Measurements from ENCODE around the gene CDK14. TPM values are rescaled to one million over a fixed set of nuclear protein-coding genes. Genes with fewer than 3 reads are reported as not detected.

The CDK14 gene
- total and polyA plus RNA-seq, 10 of the 15 experiments (the other 5 are each of a cell fraction or from before 2014, with no cell fraction given), result 6.5 to 61.3 (median 24.2) TPM

- no peak for TF ChIP-seq PAX8 (IDR thresholded peaks at IDR 0.05)
These were observed 21.8 kb upstream of the CDK14 start (continued) for GRCh38 chr7:90574146-90574819.

- DNase-seq (ENCODE audit: low read depth, low spot score), result no peak
- no peak for ATAC-seq
- Histone ChIP-seq H3K9me3 (replicated peaks; ENCODE audit: control insufficient read depth, insufficient read depth, low read length) (no peaks in the 10 kb centered on the region), H3K4me3 (no peak overlapping the region), H3K4me2 (ENCODE audit: control insufficient read depth, insufficient read depth) (no peak overlapping the region), H3K4me1 (ENCODE audit: control insufficient read depth, insufficient read depth, low read length) (no peaks in the 10 kb centered on the region), H3K36me3 (ENCODE audit: control insufficient read depth in 2 of 2, insufficient read depth in 2 of 2, low read length in 1 of 2) (no peaks in the 10 kb centered on the region), H3K27me3 (replicated peaks in 1 of 2; ENCODE audit: control insufficient read depth in 2 of 2, insufficient read depth in 2 of 2, low read length in 1 of 2) (no peaks in the 10 kb centered on the region), H3K79me2 (ENCODE audit: control insufficient read depth, insufficient read depth, low read length) (no peaks in the 10 kb centered on the region), H3K27ac (ENCODE audit: control insufficient read depth, insufficient read depth) (no peak overlapping the region), H4K20me1 (ENCODE audit: control insufficient read depth, insufficient read depth) (no peaks in the 10 kb centered on the region), H2AFZ (ENCODE audit: control insufficient read depth, low read depth, low read length) (no peak overlapping the region), H3K9ac (ENCODE audit: control insufficient read depth, insufficient read depth, low read length) (no peak overlapping the region)
- RAD21 ChIA-PET (ENCODE audit: unreplicated experiment), result no interaction called here
- in situ Hi-C loops (cut with MboI), result no loop called here
- POLR2A ChIA-PET, result no interaction called here
- SMC1A ChIA-PET (ENCODE audit: uncharacterized antibody, unreplicated experiment), result no interaction called here
- intact Hi-C loops (cut with micrococcal nuclease; ENCODE audit: unreplicated experiment), result no loop called here
- no TSS peak for BruUV-seq (replicated peaks)
- WGBS (ENCODE audit: insufficient coverage, insufficient replicate concordance, low lambda C conversion rate, missing lambda C conversion rate), result 94% methylated on average over 1 of the region's 1 CpG
- no peak for FAIRE-seq
- CTCF ChIA-PET, result interaction anchor here (0.7 to 1.3 kb wide), 2 partner anchors 43 to 54 kb away, joined by 3 read pairs; no protein-coding TSS in a partner anchor
- TF ChIP-seq SMAD1 (IDR thresholded peaks at IDR 0.05; ENCODE audit: low read depth, partially characterized antibody) (no peak), CTCF (IDR thresholded peaks at IDR 0.05 in 2 of 3, conservative IDR thresholded peaks at IDR 0.05 in 1 of 3; ENCODE audit: control insufficient read depth in 2 of 3, extremely low read depth in 1 of 3, insufficient read depth in 1 of 3, low read depth in 3 of 3, low read length in 3 of 3) (no peak), RAD21 (IDR thresholded peaks at IDR 0.05; ENCODE audit: insufficient read depth, low read depth, low read length) (no peak), ZNF217 (IDR thresholded peaks at IDR 0.05) (no peak), ATF7 (IDR thresholded peaks at IDR 0.05; ENCODE audit: low read depth) (no peak), USF2 (IDR thresholded peaks at IDR 0.05; ENCODE audit: borderline replicate concordance, low read depth, low read length) (no peak), RCOR1 (conservative IDR thresholded peaks at IDR 0.05; ENCODE audit: low read depth, low read length) (no peak), SUPT20H (IDR thresholded peaks at IDR 0.05; ENCODE audit: borderline replicate concordance, control insufficient read depth, low read depth, low read length) (no peak), TARDBP (IDR thresholded peaks at IDR 0.05; ENCODE audit: borderline replicate concordance) (no peak), JUND (IDR thresholded peaks at IDR 0.05; ENCODE audit: low read depth, low read length) (no peak), FOXM1 (IDR thresholded peaks at IDR 0.05; ENCODE audit: low read depth, low read length) (no peak), EED (IDR thresholded peaks at IDR 0.05; ENCODE audit: low read depth) (no peak), CREB1 (IDR thresholded peaks at IDR 0.05; ENCODE audit: low read depth) (no peak), ZNF592 (IDR thresholded peaks at IDR 0.05) (no peak), NRF1 (conservative IDR thresholded peaks at IDR 0.05; ENCODE audit: low read depth, low read length) (no peak)
These were observed 21.3 kb upstream of the CDK14 start for GRCh38 chr7:90574820-90575187.

All from GM12878 (cell line).